H1 (cell line): ENCODE data around the gene APOBEC3H. TPM values are rescaled to one million over a fixed set of nuclear protein-coding genes. Genes with fewer than 3 reads are reported as not detected.

ENCODE experiments used
- ATF3 ChIP-seq: IDR thresholded peaks from 2 replicates; pipeline ENCODE4 v1.6.1; 2011; ENCODE audit warnings: low read depth, mild to moderate bottlenecking, low read length; ENCODE audit not compliant: insufficient read depth
- CBX8 ChIP-seq: fragments of 300-800, 300-1000 bp; sonication (generic); IDR thresholded peaks from 2 replicates; pipeline ENCODE4 v1.7.1; 2016; ENCODE audit warnings: low read depth, low read length, borderline replicate concordance
- CHD7 ChIP-seq: fragments of 300-600 bp; sonication (generic); IDR thresholded peaks from 2 replicates; pipeline ENCODE4 v1.7.1; 2012; ENCODE audit warnings: low read length, moderate library complexity, mild to moderate bottlenecking, inconsistent platforms; ENCODE audit not compliant: insufficient replicate concordance
- CREB1 ChIP-seq: IDR thresholded peaks from 2 replicates; pipeline ENCODE4 v1.6.1; 2012; ENCODE audit warnings: inconsistent platforms
- EGR1 ChIP-seq: IDR thresholded peaks from 2 replicates; pipeline ENCODE4 v1.6.1; 2011; ENCODE audit warnings: low read depth, low read length, borderline replicate concordance
- HDAC6 ChIP-seq: IDR thresholded peaks from one replicate; pipeline ENCODE4 v1.7.1; 2012; ENCODE audit warnings: low read depth, mild to moderate bottlenecking, inconsistent platforms, low read length, moderate library complexity
- NANOG ChIP-seq: IDR thresholded peaks from 2 replicates; pipeline ENCODE4 v1.6.1; 2011; ENCODE audit warnings: low read length, low read depth, mild to moderate bottlenecking, inconsistent platforms; ENCODE audit not compliant: insufficient read depth, poor library complexity, severe bottlenecking
- SIRT6 ChIP-seq: IDR thresholded peaks from one replicate; pipeline ENCODE4 v1.7.1; 2012; ENCODE audit warnings: low read length, inconsistent platforms
- SP2 ChIP-seq: IDR thresholded peaks from 2 replicates; pipeline ENCODE4 v1.6.1; 2012; ENCODE audit warnings: mild to moderate bottlenecking, low read length, inconsistent platforms
- SP4 ChIP-seq: IDR thresholded peaks from 2 replicates; pipeline ENCODE4 v1.6.1; 2012; ENCODE audit warnings: low read length, inconsistent platforms
- SUZ12 ChIP-seq: fragments of 200-600 bp; sonication (generic); IDR thresholded peaks from 2 replicates; pipeline ENCODE4 v1.6.1; 2012; ENCODE audit warnings: mild to moderate bottlenecking, inconsistent platforms, low read length, moderate library complexity, mixed read lengths
- polyA plus RNA-seq, 7 experiments: library from polyadenylated mRNA; depleted of rRNA in 3 of 7; stranded (reverse) in 5 of 7; unstranded in 2 of 7; fragments of >200 nt in 5 of 7; fragments of 200-250 nt in 2 of 7; gene quantifications; 1 replicate in 5 of 7; 2 replicates in 1 of 7; 4 replicates in 1 of 7; pipeline versions ENCODE4 v1.2.1 to v1.2.3, GENCODE V29; 2011 to 2013; ENCODE audit warnings: missing spikeins in 2 of 7, mixed read lengths in 2 of 7
- total RNA-seq: library from RNA; stranded (reverse); fragmentation: NEBNext Ultra II Directional; extraction: Animal tissue kit (Norgen Biotek cat#: 25700); gene quantifications from 2 replicates; pipeline ENCODE4 v1.2.1, GENCODE V29; 2021

The APOBEC3H gene
- total and polyA plus RNA-seq, 2 of the 8 experiments (the other 6 are each of a cell fraction or from before 2014, with no cell fraction given), result 0.47 to 0.56 TPM

GRCh38 chr22:39129746-39130145, 32.7 kb downstream of the APOBEC3H start (continued):
- TF ChIP-seq CHD7 (no peak), SP2 (no peak), CREB1 (no peak), EGR1 (no peak), ATF3 (no peak), SIRT6 (no peak), SUZ12 (no peak), HDAC6 (no peak), NANOG (no peak), CBX8 (no peak), SP4 (no peak)
